ENCODE measurements around the gene MAGEA9. TPM values are rescaled to one million over a fixed set of nuclear protein-coding genes. Genes with fewer than 3 reads are reported as not detected.
"Not testable (repeated sequence)": the region's sequence is repeated elsewhere in the genome, so short reads cannot be mapped to it uniquely, and the experiment has no call there.

The MAGEA9 gene
- total and polyA plus RNA-seq, 4 donors: not detected

GRCh38 chrX:149804102-149804501 lies 22.4 kb downstream of the MAGEA9 start:
- Histone ChIP-seq H3K9me3 (ENCODE audit: control insufficient read depth, insufficient read depth, low read length) (no peaks in the 10 kb centered on the region), H3K27ac (ENCODE audit: low read depth, low read length) (no peak overlapping the region), H3K4me3 (ENCODE audit: low read depth, low read length) (no peak overlapping the region), H3K4me1 (ENCODE audit: control insufficient read depth, insufficient read depth, low read length) (no peaks in the 10 kb centered on the region), H3K36me3 (ENCODE audit: control insufficient read depth, insufficient read depth, low read length) (no peaks in the 10 kb centered on the region), H3K27me3 (ENCODE audit: control insufficient read depth, insufficient read depth, low read length) (no peaks in the 10 kb centered on the region)
- no peak for DNase-seq (ENCODE audit: low read depth in 4 of 6, low spot score in 6 of 6)
- 66% methylated on average over 6 of the region's 6 CpGs for WGBS (ENCODE audit: insufficient coverage)

- Histone ChIP-seq H3K36me3 (ENCODE audit: control insufficient read depth, insufficient read depth, low read length) (no peaks in the 10 kb centered on the region), H3K9me3 (ENCODE audit: control insufficient read depth, insufficient read depth, low read length) (no peaks in the 10 kb centered on the region), H3K27me3 (ENCODE audit: control insufficient read depth, insufficient read depth, low read length) (no peaks in the 10 kb centered on the region), H3K4me3 (ENCODE audit: low read depth, low read length) (no peak overlapping the region), H3K27ac (ENCODE audit: low read depth, low read length) (no peak overlapping the region), H3K4me1 (ENCODE audit: control insufficient read depth, insufficient read depth, low read length) (no peaks in the 10 kb centered on the region)
- WGBS (ENCODE audit: insufficient coverage): 81% methylated on average over 12 of the region's 12 CpGs
- no peak for DNase-seq (ENCODE audit: low read depth in 4 of 6, low spot score in 6 of 6)
Measured at GRCh38 chrX:149807747-149808458, 26.2 kb downstream of the MAGEA9 start.

GRCh38 chrX:149818652-149819051 lies 36.9 kb downstream of the MAGEA9 start:
- no CpG with 5 or more reads among the region's 1 CpG for WGBS (ENCODE audit: insufficient coverage)
- Histone ChIP-seq H3K36me3 (ENCODE audit: control insufficient read depth, insufficient read depth, low read length) (no peaks in the 10 kb centered on the region), H3K27me3 (ENCODE audit: control insufficient read depth, insufficient read depth, low read length) (no peaks in the 10 kb centered on the region), H3K9me3 (ENCODE audit: control insufficient read depth, insufficient read depth, low read length) (no peaks in the 10 kb centered on the region), H3K4me3 (ENCODE audit: low read depth, low read length) (no peak overlapping the region), H3K27ac (ENCODE audit: low read depth, low read length) (no peak overlapping the region), H3K4me1 (ENCODE audit: control insufficient read depth, insufficient read depth, low read length) (peaks cover 3% of the 10 kb centered on the region)
- DNase-seq (ENCODE audit: low read depth in 4 of 6, low spot score in 6 of 6): no peak

GRCh38 chrX:149819371-149819770 lies 37.6 kb downstream of the MAGEA9 start:
- H3K9me3 ChIP-seq (ENCODE audit: control insufficient read depth, insufficient read depth, low read length): no peaks in the 10 kb centered on the region
- no peaks in the 10 kb centered on the region for H3K27me3 ChIP-seq (ENCODE audit: control insufficient read depth, insufficient read depth, low read length)
- no peak for DNase-seq (ENCODE audit: low read depth in 4 of 6, low spot score in 6 of 6)
- H3K4me3 ChIP-seq (ENCODE audit: low read depth, low read length): no peak overlapping the region
- no peak overlapping the region for H3K27ac ChIP-seq (ENCODE audit: low read depth, low read length)
- peaks cover 3% of the 10 kb centered on the region for H3K4me1 ChIP-seq (ENCODE audit: control insufficient read depth, insufficient read depth, low read length)
- H3K36me3 ChIP-seq (ENCODE audit: control insufficient read depth, insufficient read depth, low read length): no peaks in the 10 kb centered on the region
- 60% methylated on average over 1 of the region's 2 CpGs for WGBS (ENCODE audit: insufficient coverage)

- DNase-seq (ENCODE audit: low read depth in 4 of 6, low spot score in 6 of 6): peak in 2 of 6 donors; percentile 9 to 10
- no peaks in the 10 kb centered on the region for H3K4me1 ChIP-seq (ENCODE audit: control insufficient read depth, insufficient read depth, low read length)
- H3K36me3 ChIP-seq (ENCODE audit: control insufficient read depth, insufficient read depth, low read length): no peaks in the 10 kb centered on the region
- H3K9me3 ChIP-seq (ENCODE audit: control insufficient read depth, insufficient read depth, low read length): no peaks in the 10 kb centered on the region
- H3K27ac ChIP-seq (ENCODE audit: low read depth, low read length): no peak overlapping the region
- WGBS (ENCODE audit: insufficient coverage): 0% methylated on average over 1 of the region's 3 CpGs
- H3K27me3 ChIP-seq (ENCODE audit: control insufficient read depth, insufficient read depth, low read length): no peaks in the 10 kb centered on the region
- H3K4me3 ChIP-seq (ENCODE audit: low read depth, low read length): no peak overlapping the region
Measured at GRCh38 chrX:149825424-149825823, 43.7 kb downstream of the MAGEA9 start.

- Histone ChIP-seq H3K4me3 (ENCODE audit: low read depth, low read length) (no peak overlapping the region), H3K27ac (ENCODE audit: low read depth, low read length) (no peak overlapping the region), H3K27me3 (ENCODE audit: control insufficient read depth, insufficient read depth, low read length) (no peaks in the 10 kb centered on the region), H3K36me3 (ENCODE audit: control insufficient read depth, insufficient read depth, low read length) (no peaks in the 10 kb centered on the region), H3K4me1 (ENCODE audit: control insufficient read depth, insufficient read depth, low read length) (no peaks in the 10 kb centered on the region), H3K9me3 (ENCODE audit: control insufficient read depth, insufficient read depth, low read length) (no peaks in the 10 kb centered on the region)
- DNase-seq (ENCODE audit: low read depth in 4 of 6, low spot score in 6 of 6): no peak
- WGBS (ENCODE audit: insufficient coverage): no CpG with 5 or more reads among the region's 1 CpG
Measured at GRCh38 chrX:149827254-149827653, 45.5 kb downstream of the MAGEA9 start.

GRCh38 chrX:149829751-149830191 lies 48.0 kb downstream of the MAGEA9 start:
- peak overlapping the region; percentile 32 for H3K4me3 ChIP-seq (ENCODE audit: low read depth, low read length)
- H3K4me1 ChIP-seq (ENCODE audit: control insufficient read depth, insufficient read depth, low read length): no peaks in the 10 kb centered on the region
- DNase-seq (ENCODE audit: low read depth in 4 of 6, low spot score in 6 of 6): no peak
- H3K9me3 ChIP-seq (ENCODE audit: control insufficient read depth, insufficient read depth, low read length): no peaks in the 10 kb centered on the region
- H3K27ac ChIP-seq (ENCODE audit: low read depth, low read length): peak overlapping the region; percentile 73
- H3K36me3 ChIP-seq (ENCODE audit: control insufficient read depth, insufficient read depth, low read length): no peaks in the 10 kb centered on the region
- 40% methylated on average over 1 of the region's 3 CpGs for whole genome bisulfite sequencing (ENCODE audit: insufficient coverage)
- no peaks in the 10 kb centered on the region for H3K27me3 ChIP-seq (ENCODE audit: control insufficient read depth, insufficient read depth, low read length)

- H3K27me3 ChIP-seq (ENCODE audit: control insufficient read depth, insufficient read depth, low read length): no peaks in the 10 kb centered on the region
- H3K4me1 ChIP-seq (ENCODE audit: control insufficient read depth, insufficient read depth, low read length): no peaks in the 10 kb centered on the region
- 10% methylated on average over 15 of the region's 18 CpGs for WGBS (ENCODE audit: insufficient coverage)
- no peaks in the 10 kb centered on the region for H3K36me3 ChIP-seq (ENCODE audit: control insufficient read depth, insufficient read depth, low read length)
- H3K9me3 ChIP-seq (ENCODE audit: control insufficient read depth, insufficient read depth, low read length): no peaks in the 10 kb centered on the region
- peak overlapping the region; percentile 32 for H3K4me3 ChIP-seq (ENCODE audit: low read depth, low read length)
- DNase-seq (ENCODE audit: low read depth in 4 of 6, low spot score in 6 of 6): peak in 4 of 6 donors; percentile 6 to 50 (median 31)
- peak overlapping the region; percentile 73 for H3K27ac ChIP-seq (ENCODE audit: low read depth, low read length)
Measured at GRCh38 chrX:149830192-149830873, 48.6 kb downstream of the MAGEA9 start.

- no peaks in the 10 kb centered on the region for H3K27me3 ChIP-seq (ENCODE audit: control insufficient read depth, insufficient read depth, low read length)
- 27% methylated on average over 1 of the region's 2 CpGs for WGBS (ENCODE audit: insufficient coverage)
- H3K27ac ChIP-seq (ENCODE audit: low read depth, low read length): no peak overlapping the region
- no peaks in the 10 kb centered on the region for H3K9me3 ChIP-seq (ENCODE audit: control insufficient read depth, insufficient read depth, low read length)
- no peaks in the 10 kb centered on the region for H3K36me3 ChIP-seq (ENCODE audit: control insufficient read depth, insufficient read depth, low read length)
- no peak overlapping the region for H3K4me3 ChIP-seq (ENCODE audit: low read depth, low read length)
- H3K4me1 ChIP-seq (ENCODE audit: control insufficient read depth, insufficient read depth, low read length): no peaks in the 10 kb centered on the region
- no peak for DNase-seq (ENCODE audit: low read depth in 4 of 6, low spot score in 6 of 6)
Measured at GRCh38 chrX:149831473-149831872, 49.7 kb downstream of the MAGEA9 start.

GRCh38 chrX:149836728-149837127 lies 55.0 kb downstream of the MAGEA9 start:
- not testable (repeated sequence) for H3K27me3 ChIP-seq (ENCODE audit: control insufficient read depth, insufficient read depth, low read length); H3K9me3 ChIP-seq (ENCODE audit: control insufficient read depth, insufficient read depth, low read length); H3K27ac ChIP-seq (ENCODE audit: low read depth, low read length); H3K4me3 ChIP-seq (ENCODE audit: low read depth, low read length); H3K4me1 ChIP-seq (ENCODE audit: control insufficient read depth, insufficient read depth, low read length); DNase-seq (ENCODE audit: low read depth in 4 of 6, low spot score in 6 of 6); H3K36me3 ChIP-seq (ENCODE audit: control insufficient read depth, insufficient read depth, low read length)
- WGBS (ENCODE audit: insufficient coverage): 54% methylated on average over 2 of the region's 5 CpGs

Measured in spinal cord (tissue), 10 donors.